Measurements from ENCODE around the gene ULBP1. TPM values are rescaled to one million over a fixed set of nuclear protein-coding genes. Genes with fewer than 3 reads are reported as not detected.
"Not testable (repeated sequence)": the region's sequence is repeated elsewhere in the genome, so short reads cannot be mapped to it uniquely, and the experiment has no call there.

Gene ULBP1
- total RNA-seq, 4 donors from 2014 or later = 0.32 to 0.38 TPM; not detected in 2

DNA sequence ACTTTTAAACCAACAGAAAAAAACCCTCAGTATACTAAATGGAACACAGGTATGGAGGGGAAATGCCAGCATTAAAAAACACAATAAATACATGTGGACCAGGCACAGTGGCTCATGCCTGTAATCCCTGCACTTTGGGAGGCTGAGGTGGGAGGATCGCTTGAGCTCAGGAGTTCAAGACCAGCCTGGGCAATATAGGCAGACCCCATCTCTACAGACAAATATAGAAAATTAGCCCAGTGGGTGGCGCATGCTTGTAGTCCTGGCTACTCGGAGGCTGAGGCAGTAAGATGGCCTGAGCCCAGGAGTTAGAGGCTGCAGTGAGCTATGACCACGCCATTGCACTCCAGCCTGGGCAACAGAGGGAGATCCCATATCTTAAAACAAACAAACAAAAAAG is 3.9 kb upstream of the ULBP1 start:
- H3K4me3 ChIP-seq (ENCODE audit: low read depth, poor library complexity, severe bottlenecking); intact Hi-C loops (cut with DNase I; ENCODE audit: low total_unique reads): not testable (repeated sequence)
- peak in 1 of 2 donors; percentile 46 for DNase-seq (ENCODE audit: low spot score in 2 of 2)
- WGBS, 2 donors = 78 to 79% methylated on average over 4 of the region's 4 CpGs

GRCh38 chr6:149960488-149960887 is 3.3 kb upstream of the ULBP1 start:
- peak in 1 of 2 donors; percentile 82 for DNase-seq (ENCODE audit: low spot score in 2 of 2)
- no peak overlapping the region for H3K4me3 ChIP-seq (ENCODE audit: low read depth, poor library complexity, severe bottlenecking)
- intact Hi-C loops (cut with DNase I; ENCODE audit: low total_unique reads) = no loop called here
- TF ChIP-seq, protein P1, sequence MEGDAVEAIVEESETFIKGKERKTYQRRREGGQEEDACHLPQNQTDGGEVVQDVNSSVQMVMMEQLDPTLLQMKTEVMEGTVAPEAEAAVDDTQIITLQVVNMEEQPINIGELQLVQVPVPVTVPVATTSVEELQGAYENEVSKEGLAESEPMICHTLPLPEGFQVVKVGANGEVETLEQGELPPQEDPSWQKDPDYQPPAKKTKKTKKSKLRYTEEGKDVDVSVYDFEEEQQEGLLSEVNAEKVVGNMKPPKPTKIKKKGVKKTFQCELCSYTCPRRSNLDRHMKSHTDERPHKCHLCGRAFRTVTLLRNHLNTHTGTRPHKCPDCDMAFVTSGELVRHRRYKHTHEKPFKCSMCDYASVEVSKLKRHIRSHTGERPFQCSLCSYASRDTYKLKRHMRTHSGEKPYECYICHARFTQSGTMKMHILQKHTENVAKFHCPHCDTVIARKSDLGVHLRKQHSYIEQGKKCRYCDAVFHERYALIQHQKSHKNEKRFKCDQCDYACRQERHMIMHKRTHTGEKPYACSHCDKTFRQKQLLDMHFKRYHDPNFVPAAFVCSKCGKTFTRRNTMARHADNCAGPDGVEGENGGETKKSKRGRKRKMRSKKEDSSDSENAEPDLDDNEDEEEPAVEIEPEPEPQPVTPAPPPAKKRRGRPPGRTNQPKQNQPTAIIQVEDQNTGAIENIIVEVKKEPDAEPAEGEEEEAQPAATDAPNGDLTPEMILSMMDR (IDR thresholded peaks at IDR 0.05) = no peak
- no peak for TF ChIP-seq POLR2A (IDR thresholded peaks at IDR 0.05)
- WGBS, 2 donors = 67 to 72% methylated on average over 6 of the region's 6 CpGs

GRCh38 chr6:149961728-149962425 is 1.9 kb upstream of the ULBP1 start:
- peak in 1 of 2 donors; percentile 57 for DNase-seq (ENCODE audit: low spot score in 2 of 2)
- intact Hi-C loops (cut with DNase I; ENCODE audit: low total_unique reads) = no loop called here
- WGBS, 2 donors = 62 to 69% methylated on average over 6 of the region's 6 CpGs
- no peak for TF ChIP-seq POLR2A (IDR thresholded peaks at IDR 0.05)
- TF ChIP-seq, protein P1 (IDR thresholded peaks at IDR 0.05) = no peak
- no peak overlapping the region for H3K4me3 ChIP-seq (ENCODE audit: low read depth, poor library complexity, severe bottlenecking)

DNA sequence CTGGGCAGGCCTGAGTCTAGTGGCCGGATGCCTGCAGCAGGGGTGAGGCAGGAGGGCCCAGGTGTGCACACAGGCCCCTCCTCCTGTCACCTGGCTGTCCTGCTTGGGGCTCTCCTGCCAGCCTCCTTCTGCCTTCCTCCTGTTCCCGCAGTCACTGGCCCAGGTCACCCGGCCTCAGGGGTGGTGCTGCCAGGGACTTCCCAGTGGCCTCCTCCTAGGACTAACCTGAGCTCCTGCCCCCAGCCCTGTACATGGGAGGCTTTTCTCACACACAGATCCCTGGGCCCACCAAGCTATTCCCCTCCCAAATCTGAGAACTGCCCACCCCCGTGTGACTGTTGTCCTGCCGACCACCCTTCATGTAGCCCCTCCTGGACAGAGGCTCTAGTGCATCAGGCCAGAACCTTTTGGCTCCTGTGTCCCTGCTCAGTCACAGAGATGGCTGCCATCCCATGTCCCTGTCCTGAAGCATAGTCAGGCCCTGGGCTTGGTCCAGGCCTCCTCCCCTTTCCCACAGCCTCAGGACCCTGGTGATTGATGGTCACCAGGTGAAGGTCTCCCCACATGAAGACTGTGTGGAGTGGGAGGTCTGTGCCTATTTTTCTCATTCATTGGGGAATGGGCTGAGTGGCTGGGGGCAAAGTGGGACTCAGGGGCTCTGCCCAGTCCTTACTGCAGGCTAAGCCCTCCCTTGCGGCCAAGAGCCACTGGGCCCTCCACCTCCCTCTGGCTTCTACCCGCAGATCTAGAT is 1.1 kb upstream of the ULBP1 start:
- WGBS, 2 donors = 63 to 74% methylated on average over 7 of the region's 7 CpGs
- TF ChIP-seq, protein P1 (IDR thresholded peaks at IDR 0.05) = no peak
- no peak for TF ChIP-seq POLR2A (IDR thresholded peaks at IDR 0.05)
- H3K4me3 ChIP-seq (ENCODE audit: low read depth, poor library complexity, severe bottlenecking) = no peak overlapping the region
- DNase-seq (ENCODE audit: low spot score in 2 of 2) = peak in 1 of 2 donors; percentile 82
- intact Hi-C loops (cut with DNase I; ENCODE audit: low total_unique reads) = no loop called here

DNA sequence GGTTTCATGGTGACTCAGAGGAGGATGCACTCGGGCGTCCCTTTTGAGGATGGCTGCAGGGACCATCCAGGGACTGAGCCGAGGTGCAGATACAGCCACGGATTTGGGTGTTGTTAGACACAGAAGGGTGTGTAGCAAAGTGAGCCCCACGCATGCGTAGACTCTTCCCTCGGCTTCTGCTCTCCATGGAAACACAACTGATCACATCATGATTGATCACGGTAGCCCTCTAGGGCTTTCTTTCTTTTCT is 606 bp upstream of the ULBP1 start:
- intact Hi-C loops (cut with DNase I; ENCODE audit: low total_unique reads) = no loop called here
- 9 to 23% methylated on average over 8 of the region's 8 CpGs for WGBS, 2 donors
- H3K4me3 ChIP-seq (ENCODE audit: low read depth, poor library complexity, severe bottlenecking) = peak overlapping the region; percentile 29
- DNase-seq (ENCODE audit: low spot score in 2 of 2) = peak in 1 of 2 donors; percentile 80
- TF ChIP-seq, protein P1 (IDR thresholded peaks at IDR 0.05) = no peak
- TF ChIP-seq POLR2A (IDR thresholded peaks at IDR 0.05) = no peak

DNA sequence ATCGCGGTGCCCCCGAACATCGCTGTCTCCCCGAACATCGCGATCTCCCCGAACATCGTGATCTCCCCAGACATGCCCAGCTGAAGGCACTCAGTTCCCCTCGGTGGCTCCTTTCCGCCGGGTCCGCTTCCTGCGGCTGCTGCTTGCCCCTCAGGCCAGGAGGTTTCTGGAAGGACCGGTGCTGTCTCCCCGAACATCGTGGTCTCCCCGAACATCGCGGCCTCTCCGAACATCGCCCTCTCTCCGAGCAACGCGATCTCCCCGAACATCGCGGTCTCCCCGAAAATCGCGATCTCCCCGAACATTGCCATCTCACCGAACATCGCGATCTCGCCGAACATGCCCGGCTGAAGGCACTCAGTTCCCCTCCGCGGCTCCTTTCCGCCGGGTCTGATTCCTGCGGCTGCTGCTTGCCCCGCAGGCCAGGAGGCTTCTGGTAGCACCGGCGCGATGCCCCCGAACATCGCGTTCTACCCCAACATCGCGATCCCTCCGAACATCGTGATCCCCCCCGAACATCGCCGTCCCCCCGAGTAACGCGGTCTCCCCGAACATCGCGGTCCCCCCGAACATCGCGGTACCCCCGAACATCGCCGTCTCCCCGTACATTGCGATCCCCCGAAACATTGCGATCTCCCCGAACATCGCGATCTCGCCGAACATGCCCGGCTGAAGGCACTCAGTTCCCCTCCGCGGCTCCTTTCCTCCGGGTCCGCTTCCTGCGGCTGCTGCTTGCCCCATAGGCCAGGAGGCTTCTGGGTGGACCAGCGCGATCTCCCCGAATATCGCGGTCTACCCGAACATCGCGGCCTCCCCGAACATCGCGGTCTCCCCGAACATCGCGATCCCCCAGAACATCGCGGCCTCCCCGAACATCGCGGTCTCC is 808 bp downstream of the ULBP1 start:
- peak in 1 of 2 donors; percentile 85 for DNase-seq (ENCODE audit: low spot score in 2 of 2)
- intact Hi-C loops (cut with DNase I; ENCODE audit: low total_unique reads) = no loop called here
- 3 to 4% methylated on average over 61 to 94 of the region's 103 CpGs for WGBS, 2 donors
- TF ChIP-seq, protein P1 (IDR thresholded peaks at IDR 0.05) = no peak
- TF ChIP-seq POLR2A (IDR thresholded peaks at IDR 0.05) = no peak
- peak overlapping the region; percentile 16 for H3K4me3 ChIP-seq (ENCODE audit: low read depth, poor library complexity, severe bottlenecking)
